HG02571 (cell line): Measurements from ENCODE around the gene TUBB6.

Experiments
- ATAC-seq: cut with Tn5 transposase; IDR thresholded peaks from one replicate; pipeline ENCODE4 v1.9.1; 2021; ENCODE audit warnings: mild to moderate bottlenecking, moderate library complexity; ENCODE audit not compliant: unreplicated experiment

Gene TUBB6

DNA sequence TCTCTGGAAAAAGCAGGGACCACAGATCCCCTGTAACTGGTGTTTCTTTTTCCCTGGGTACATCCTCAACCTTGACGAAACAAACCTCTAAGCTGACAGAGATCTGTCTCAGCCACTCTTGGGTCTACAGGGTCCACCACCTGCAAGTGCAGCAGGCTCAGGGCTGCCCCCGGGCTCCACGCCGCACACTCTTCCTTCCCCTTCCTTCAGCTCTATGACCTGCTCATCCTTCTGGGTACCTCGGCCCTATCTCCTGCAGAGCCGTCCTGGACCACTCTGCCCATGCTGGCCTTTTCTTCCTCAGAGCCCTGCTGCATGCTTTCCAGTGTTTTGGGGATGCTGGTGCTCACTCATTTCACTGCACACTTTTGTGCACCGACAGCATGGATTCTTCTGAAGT lies 27.5 kb downstream of the TUBB6 start:
- no peak for ATAC-seq

DNA sequence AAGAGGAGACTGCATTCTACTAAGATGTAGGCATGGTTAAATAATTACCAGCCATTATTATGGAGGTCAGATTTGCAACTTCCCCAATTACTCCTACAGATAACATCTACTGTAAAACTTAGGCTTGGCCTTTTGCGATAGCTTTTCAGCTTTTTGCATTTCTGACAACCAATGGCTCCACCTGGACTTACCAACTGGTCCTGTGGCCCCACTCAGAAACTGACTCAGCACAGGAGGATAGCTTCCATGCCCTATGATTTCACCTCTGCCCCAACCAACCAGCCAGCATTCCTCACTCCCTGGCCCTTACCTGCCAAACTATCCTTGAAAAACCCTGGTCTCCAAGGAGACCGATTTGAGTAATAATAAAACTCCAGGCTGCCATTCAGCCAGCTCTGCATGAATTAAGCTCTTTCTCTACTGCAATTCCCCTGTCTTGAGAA lies 28.2 kb downstream of the TUBB6 start:
- no peak for ATAC-seq

DNA sequence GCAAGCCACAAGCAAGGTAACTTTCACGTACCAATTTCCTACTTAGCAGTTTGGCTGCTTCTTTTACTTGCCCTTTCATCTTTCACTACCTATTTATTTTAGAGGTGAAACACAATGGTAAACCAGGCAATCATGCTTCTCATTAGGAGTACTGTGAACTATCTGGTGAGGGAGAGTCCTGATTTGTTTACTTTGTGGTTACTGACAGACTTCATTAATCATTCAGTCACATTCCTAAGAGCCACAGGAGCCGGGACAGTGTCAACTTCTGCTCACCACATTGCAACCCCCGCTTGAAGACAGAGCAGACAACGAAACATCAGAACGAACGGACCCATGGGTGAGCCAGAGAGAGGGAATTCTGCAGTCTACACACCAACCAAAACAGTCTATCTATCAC lies 28.8 kb downstream of the TUBB6 start:
- no peak for ATAC-seq

DNA sequence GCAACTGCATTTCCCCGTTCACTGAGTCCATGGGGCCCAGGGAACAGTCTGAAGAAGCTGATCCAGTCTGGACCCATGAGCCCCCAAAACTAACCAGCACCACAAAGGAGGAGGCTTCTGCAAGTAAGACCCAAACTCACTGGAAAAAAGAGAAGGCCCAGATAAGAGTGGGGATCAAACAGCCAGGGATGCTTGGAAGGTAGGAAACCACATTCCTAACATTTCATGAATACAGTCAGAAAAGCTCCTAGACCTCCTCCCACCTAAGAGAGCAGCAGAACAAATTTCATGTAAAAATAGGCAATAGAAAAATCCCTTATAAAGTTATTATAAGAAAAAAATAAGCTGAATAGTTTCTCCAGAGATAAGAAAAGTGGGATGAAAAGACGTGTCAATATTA lies 30.3 kb downstream of the TUBB6 start:
- ATAC-seq: no peak

DNA sequence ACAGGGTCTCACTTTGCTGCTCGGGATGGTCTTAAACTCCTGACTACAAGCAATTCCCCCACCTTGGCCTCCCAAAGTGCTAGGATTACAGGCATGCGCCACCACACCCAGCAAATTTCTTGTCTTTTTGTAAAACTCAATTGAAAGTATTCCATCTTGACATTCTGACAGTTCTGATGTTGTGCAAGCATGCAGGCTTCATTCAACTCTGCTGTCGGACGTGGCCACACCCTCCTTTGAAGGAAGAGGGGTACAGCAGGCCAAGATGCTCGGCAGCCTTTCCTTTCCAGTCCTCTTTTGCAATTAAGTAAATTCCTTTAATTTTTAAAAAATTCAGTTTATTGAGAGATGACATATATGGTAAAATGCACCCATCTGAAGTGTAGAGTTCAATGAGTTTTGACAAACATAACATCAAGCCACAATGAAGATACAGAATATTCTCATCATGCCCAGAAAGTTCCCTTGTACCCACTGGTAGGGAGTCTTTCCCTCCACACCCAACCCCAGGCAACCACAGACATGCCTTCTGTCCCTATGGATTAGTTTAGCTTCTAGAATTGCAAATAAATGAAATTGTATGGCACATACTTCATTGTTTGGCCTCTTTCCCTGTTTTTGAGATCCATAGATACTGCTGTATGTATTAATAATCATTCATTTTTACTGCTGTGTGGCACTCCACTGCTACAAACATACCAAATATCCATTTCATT lies 33.1 kb downstream of the TUBB6 start:
- no peak for ATAC-seq

DNA sequence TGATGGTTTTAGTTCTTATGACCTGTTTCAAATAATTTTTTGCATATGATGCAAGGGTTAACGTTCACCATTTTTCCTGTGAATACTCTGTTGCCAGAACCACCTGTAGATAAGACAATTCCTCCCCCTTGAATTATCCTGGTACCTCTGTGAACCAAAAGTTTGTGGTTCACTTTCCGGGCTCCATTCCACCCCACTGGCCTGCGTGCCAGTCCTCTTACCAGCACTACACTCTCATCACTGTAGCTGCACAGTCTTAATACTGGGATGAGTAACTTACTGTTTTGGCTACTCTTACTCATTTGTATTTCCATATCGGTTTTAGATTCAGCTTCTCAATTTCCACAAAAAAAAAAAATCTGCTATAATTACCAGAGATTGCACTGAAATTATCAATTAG lies 34.6 kb downstream of the TUBB6 start:
- ATAC-seq: no peak

DNA sequence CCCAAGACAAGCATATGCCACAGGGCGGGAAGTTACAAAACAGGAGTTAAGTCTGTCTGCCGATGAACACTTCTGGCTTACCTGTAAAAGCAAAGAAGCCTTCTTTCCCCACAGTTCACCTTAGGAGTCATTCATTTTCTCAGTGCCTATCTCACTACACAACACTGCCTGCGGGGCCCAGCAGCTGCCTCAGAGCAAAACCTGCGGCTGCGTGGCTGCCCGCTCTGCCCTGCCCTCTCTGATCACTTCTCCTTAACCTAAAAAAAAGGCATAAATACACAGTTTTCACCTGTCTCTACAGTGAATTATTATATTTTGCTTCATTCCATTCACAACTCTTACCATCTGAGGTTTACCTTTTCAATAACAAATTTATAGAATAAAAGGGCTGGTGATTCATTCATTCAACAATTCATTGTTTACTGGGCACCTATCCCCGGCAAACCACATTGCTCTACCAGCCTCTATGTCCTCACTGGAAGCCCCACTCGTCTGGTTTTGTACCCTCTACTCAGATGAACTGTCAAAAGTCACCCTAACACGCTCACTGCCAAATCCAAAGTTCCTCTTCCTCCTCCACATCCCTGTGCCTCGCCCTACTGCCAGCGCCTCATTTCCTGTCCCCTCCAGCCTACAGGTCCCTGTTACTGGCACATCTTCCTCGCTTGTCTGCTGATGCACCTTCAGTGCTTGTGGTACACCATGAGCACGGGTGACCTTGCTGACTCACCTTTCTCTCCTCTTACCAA lies 37.6 kb downstream of the TUBB6 start:
- no peak for ATAC-seq

DNA sequence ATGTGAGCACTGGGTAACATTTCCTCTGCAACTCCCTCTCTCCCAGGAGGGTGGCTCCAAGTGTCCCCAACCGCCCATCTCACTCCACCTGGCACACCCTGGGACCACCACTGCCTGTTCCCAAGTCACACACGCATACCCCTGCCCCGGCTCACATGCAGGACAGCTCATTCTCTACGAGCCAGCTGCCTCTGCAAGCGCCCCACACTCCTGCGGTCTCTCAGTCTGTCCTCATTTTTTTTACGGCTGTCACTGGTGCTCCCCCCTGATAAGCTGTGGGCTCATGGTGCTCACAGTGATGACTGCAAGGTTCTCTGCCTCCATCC lies 38.2 kb downstream of the TUBB6 start:
- ATAC-seq: no peak

DNA sequence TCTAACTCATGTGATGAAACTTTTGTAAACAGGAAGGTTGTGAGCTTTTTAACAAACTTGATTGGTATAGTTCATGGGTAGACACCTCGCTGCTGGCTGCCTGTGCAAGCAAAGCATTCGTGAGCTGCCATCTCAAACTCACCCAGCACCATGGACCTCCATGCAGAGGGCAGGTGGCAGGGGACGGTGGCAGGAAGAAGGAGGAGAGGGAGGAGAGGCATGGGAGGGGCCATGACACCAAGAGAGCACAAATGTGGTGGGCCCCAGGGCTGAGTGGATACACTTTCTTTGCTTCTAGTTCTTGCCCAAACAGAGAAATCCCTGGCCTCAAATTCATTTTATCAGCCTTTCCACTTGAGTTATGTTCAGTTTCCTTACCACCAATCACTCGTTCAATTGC lies 39.9 kb downstream of the TUBB6 start:
- no peak for ATAC-seq

DNA sequence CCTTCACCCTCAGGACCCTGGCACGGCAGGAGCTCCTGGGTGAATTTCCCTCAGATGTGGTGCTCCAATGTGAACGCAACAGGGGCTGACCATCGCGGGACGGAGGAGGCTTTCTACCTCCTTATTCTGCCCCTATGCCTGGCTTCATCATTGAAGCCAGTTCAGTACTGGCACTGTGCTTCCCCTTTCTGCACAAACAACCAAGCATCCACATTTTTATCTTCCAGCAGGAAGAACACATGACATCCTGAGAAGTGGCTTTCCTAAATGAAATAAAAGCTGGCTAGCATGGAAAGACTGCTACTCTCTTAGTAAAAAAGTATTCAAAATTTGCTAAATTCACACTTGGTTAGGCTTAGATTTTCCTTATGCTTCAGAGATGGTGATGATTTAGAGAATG lies 44.1 kb downstream of the TUBB6 start:
- no peak for ATAC-seq

DNA sequence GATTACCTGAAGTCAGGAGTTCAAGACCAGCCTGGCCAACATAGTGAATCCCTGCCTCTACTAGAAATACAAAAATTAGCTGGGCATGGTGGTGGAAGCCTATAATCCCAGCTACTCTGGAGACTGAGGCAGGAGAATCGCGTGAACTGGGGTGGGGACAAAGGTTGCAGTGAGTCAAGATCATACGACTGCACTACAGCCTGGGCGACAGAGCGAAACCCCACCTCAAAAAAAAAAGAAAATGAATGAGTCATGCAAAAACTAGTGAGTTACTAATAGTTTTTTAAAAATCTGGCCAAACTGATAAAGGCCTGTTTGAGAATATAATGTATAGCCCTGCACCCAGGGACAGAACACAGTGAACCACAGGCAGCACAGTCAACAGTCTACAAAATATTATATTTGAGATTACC lies 51.5 kb downstream of the TUBB6 start:
- ATAC-seq: no peak

DNA sequence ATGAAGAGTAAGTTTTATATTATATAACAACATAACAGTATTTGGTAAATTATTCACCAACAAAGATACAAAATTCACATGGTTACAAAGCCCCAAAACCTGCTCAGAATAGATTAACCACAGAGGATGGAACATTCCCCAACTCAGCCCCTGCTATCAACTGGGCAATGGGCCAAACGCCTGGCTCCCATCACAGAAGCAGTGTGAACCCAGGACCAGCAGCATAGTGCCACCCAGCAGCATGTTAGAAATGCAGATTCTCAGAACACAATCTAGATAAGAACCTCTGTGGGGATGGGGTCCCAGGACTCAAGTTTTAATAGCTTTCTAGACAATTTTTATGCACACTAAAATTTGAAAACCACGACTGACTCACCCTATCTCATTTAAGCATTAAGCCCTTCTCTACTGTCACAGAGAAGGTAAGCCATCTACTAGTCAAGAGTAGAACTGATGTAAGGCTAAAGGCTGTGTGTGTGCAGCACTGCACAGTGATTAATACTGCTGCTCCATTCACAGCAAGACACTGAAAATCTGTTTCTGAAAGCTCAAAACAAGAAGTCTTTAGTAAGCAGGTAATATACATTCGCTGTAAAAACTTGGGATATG lies 53.8 kb downstream of the TUBB6 start:
- no peak for ATAC-seq

DNA sequence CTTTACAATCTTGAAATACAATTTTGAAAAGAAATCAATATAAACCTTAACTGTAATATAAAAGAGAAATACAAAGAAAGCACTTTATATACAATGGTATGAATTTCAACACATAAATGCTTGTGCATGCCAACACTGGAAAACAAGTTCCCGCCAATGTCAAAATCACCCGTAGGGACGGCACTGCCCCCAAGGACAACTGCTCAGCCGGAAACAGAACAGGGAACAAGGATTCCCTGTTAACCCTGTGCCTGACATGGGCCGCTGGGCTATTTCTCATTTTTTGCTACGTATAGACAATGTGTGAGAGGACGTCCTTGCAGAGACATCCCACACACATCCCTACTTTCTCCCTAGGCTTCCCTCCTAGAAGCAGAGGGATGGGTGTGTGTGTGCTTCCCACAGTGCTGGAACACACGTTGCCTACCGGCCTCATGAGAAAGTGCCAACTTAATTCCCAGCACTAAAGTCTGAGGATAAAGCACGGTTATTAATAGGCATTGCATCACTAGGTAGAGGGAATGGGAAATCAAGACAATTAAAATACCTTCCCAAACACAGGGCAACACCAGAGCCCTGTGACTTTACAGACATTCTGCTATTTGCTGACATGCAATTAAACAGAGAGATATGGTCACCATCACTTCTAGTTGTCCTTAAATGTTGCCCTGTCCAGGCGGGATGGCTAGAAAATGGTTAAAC lies 54.6 kb downstream of the TUBB6 start:
- ATAC-seq: no peak

DNA sequence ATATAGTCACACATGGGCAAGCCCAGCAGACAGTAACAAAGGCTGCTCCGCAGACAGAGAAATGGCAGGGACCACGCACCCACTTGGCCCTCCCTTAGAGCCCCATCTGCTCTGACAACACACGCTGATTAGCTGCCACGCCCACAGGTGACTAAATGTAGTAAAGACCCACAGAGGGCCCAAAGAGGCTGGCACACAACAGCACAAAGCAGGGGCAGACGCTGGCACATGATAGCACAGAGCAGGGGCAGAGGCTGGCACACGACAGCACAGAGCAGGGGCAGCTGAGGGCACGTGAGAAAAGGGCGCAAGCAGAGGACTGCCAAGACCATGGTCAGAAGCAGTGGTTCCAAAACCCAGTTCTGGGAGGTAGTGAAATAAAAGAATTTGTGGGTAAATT lies 58.3 kb downstream of the TUBB6 start:
- ATAC-seq: no peak

DNA sequence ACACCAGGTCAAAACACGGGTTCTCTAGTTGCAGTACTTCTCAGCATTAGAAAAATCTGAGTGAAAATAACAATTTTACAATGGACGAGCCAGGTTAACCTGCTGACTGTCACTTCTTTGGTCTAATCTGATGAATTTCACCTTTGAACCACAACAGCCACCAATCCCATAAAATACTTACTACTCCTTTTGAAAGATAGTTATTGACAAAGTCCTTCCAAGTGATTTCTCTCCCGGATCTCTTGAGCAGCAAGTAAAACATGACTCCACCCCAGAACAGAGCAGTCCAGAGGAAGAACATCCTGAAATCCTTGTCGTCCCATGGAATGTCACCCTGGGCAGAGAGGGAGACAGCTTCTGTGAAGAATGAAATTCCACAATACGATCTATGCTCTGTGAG lies 58.7 kb downstream of the TUBB6 start:
- no peak for ATAC-seq

DNA sequence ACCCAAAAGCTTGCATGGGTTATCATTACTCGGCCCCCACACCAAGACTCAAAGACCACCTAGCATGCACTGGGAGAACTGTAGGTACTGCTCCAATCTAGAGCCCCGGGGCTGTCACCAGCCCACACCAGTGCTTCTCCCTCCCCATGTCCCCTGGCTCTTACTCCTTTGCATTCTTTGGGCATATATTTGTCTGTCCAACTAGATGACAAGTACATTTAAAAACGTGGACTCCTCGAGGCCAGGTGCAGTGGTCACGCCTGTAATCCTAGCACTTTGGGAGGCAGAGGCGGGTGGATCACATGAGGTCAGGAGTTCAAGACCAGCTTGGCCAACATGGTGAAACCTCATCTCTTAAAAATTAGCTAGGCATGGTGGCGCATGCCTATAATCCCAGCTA lies 61.2 kb downstream of the TUBB6 start:
- ATAC-seq: no peak

DNA sequence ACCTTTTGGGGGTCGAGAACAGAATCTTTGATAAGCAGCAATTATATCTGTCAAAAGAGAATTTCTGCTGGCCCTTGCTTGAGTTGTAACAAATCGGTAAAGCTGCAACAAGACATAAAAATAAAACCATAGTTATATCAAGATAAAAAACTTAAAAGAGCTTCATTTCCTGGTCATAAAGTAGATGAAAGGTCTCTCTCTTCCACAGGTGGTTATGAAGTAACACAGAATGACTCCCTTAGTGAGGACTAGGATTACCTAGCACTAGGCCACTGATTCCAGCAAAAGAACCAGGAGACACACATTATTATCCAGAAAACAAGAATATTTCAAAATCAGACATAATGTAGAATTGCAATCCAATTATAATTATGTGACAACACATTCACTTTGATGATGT lies 63.5 kb downstream of the TUBB6 start:
- no peak for ATAC-seq

DNA sequence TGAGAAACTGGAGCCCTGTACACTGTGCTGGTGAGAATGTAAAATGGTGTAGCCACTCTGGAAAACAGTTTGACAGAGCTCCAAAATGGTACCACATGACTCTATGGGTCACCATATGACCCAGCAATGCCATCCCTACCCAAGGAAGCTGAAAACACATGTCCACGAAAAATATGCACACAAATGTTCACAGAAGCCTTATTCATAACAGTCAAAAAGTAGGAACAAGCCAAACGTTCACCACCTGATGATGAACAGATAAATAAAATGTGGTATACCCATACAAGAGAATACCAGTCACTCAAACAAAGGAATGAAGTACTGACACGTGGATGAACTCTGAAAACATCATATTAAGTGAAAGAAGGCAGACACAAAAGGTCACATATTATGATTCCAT lies 64.4 kb downstream of the TUBB6 start:
- no peak for ATAC-seq

DNA sequence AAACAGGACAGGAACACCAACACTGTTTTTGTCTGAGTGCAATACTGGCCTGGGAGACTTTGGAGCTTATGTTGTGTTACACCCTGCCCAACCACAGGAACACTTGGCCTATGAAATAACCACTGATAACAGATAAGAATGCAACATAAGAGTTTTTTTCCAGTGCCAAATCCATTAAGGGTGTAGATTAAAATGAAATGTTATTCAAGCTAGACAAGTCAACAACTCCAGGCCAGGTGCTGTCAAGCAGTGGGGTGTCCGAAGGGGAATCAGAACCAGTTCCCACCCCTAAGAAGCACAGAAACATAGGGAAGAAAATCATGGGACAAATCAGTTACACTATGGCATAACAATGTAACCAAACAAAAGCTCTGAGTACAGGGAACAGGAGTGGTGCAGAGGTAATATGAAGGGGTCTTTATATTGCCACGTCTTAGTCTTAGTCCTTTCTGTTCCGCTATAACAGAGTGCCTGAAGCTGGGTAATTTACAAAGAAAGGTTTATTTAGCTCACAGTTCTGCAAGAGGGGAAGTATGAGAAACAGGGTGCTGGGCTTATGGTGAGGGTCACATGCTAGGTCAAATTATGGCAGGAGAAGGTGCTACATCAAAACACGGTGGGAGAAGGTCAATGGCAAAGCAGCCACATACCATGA lies 65.2 kb downstream of the TUBB6 start:
- no peak for ATAC-seq

DNA sequence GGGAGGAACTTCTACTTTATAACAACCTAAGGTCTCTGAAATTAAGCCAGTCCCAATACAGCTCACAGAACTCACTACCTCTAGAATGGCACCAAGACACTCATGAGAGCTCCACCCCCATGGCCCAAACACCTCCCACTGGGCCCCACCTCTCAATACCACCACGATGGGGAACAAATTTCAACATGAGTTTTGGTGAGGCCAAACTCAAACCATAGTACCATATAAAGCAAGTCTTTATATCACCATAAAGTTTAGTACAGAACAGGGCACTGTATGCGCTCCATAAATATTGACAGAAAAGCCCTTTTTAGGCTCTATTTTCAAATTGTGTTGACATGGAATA lies 65.7 kb downstream of the TUBB6 start:
- no peak for ATAC-seq

DNA sequence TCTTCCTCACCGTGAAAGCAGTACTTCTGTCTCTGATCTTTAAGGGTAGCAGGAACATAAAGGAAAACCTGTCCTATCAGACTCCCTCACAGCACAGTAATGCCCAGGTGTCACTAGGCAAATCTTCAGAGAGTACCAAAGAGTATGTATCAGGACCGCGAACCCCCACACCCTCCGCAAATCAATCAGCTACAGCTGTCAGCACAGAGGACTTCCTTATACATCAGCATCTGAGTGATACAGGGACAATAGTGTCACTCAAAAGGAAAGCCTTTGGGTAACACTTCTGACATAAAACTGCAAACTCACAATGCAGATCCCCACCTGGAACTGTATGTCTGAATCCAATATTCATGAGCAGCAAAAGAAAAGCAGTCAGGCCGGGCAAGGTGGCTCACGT lies 66.4 kb downstream of the TUBB6 start:
- ATAC-seq: no peak
